SK-N-MC (cell line): ENCODE measurements around the gene CNIH2.

Experiments
- EZH2 ChIP-seq: fragments of 200-600 bp; sonication (generic); IDR thresholded peaks from one replicate; pipeline ENCODE4 v1.6.1; 2017; ENCODE audit warnings: antibody characterized with exemption
- FOXP2 ChIP-seq: optimal IDR thresholded peaks from 2 replicates; pipeline ENCODE3; 2011; ENCODE audit warnings: mild to moderate bottlenecking, moderate library complexity; ENCODE audit not compliant: insufficient read depth; ENCODE audit errors: extremely low read length, control extremely low read depth
- POLR2AphosphoS5 ChIP-seq: IDR thresholded peaks from 2 replicates; pipeline ENCODE4 v1.6.1; 2012; ENCODE audit warnings: mild to moderate bottlenecking, low read depth, low read length, borderline replicate concordance

- TF ChIP-seq POLR2AphosphoS5 = no peak
- no peak for TF ChIP-seq EZH2
- no peak for TF ChIP-seq FOXP2
Measured at GRCh38 chr11:66333220-66333877, 55.4 kb downstream of the CNIH2 start.
